ENCODE measurements around the gene DLGAP4.

DLGAP4 gene

DNA sequence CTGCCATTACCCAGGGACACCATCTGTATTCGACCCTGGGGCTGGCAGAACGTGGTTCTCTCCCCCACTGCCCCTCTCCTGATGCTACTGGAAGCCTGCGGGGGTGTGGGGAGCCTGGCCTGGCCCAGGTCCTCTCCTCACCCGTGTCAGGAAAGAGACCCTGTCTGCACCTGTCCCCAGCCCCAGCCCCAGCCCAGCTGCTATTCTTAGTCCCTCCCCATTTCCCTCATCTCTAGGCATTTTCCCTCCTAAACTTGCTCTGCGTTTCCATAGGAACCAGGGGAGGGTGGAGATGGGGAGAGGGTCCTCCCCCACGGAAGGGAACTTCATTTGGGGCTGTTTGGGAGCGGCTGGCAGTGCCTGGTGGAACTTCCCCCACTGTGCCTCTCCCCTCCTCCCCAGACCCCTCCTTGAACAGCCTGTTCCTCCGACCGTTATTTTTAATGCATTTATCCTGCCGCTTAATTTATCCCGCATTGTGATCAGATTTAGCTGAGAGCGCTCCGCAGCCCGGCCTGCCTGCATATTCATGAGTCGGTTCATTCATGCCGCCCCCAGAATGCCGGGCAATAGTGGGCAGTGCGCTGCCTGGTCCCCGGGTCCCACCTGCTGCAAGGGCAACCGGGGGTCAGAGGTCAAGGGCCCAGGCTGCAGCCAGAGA is 31.8 kb upstream of the DLGAP4 start:
- peak in 30 of 56 donors; percentile 10 to 79 (median 47) for DNase-seq

DNA sequence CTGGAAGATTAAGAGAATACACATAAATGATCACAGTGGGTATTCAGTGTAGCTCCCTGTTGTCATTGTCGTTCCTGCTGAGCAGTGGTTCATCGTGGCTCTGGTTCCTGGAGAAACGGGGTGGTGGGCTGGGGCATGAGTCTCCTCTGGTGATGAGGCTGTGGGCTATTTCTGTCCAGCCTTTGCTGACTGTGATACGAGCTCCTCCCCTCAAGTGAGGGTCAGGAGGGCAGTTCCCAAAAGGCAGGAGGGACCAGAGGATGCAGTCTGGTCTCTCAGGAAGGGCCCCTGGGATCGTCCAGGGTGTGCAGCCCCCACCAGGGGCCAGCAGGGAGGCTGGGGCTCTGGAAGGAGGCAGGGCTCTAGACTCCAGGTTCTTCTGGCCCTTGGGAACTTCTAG is 31.1 kb upstream of the DLGAP4 start:
- no peak for DNase-seq

DNA sequence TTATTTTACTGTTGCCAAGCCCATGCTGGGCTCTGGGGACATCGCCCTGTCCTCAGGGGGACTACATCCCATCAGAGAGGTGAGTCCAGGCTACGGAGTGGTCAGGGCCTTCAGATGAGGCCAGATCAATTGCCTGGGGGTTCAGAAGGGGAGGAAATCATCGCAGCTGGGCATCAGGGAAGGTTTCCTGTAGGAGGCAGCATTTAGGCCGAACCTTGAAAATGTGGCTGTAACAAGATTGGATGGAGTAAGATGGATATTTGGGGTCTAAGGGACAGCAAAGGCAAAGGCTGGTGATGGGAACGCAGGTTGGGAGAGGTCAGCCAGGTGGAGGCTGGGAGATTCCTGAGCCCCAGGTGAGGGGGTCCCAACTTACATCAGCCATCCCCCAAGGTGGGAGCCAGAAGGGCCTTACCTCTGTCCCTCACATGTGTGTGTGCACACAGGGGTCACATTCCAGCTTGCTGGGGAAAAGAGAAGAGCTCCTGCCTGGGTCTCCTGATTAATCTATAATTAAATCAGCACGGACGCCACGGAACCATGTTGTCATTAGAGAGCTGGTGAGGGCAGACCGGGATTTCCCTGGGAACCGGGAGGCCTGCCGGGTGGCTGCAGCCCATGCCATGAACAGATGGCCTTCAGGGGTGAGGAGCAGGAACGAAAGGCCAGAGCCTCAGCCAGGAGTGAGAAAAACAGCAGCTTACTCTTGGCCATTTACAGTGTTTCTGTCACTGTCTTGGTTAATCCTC is 30.5 kb upstream of the DLGAP4 start:
- no peak for DNase-seq

DNA sequence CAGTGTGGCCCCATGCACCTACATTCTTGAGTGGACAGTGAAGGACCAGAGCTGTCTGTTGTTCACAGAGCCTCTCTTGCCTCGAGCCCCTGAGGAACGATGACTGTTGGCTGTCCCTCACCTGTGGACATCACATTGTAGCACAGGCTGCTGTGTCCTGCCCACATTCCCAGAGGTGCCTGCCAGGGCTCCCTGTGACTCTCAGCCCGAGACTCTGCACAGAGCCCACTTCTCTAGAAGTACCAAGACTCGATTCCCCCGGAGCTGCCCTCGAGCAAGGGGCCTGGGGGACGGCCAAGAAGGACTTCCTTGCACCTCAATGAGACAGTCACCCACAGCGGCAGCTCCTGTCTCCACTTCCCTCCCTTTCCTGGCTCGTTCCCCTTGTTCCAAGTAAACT is 28.6 kb upstream of the DLGAP4 start:
- no peak for DNase-seq

DNA sequence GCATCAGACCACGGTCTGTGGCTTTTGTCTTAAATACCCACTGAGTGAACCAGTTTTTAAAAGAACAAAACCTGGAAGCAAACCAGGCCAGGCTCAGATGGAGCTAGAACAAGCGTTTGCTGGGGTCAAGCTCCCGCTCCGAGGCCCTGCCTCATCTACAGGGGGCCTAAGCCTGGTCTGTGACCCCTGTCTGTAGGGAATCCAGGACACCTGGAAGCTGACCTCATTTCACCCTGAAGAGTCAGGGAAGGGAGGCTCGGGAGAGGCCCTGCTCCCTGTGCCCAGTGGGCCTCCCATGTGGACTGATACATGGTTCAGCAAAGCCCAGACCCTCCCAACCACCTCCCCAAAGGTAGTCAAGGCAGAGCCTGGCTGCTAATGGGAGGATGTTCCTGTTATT is 26.8 kb upstream of the DLGAP4 start:
- no peak for DNase-seq

DNA sequence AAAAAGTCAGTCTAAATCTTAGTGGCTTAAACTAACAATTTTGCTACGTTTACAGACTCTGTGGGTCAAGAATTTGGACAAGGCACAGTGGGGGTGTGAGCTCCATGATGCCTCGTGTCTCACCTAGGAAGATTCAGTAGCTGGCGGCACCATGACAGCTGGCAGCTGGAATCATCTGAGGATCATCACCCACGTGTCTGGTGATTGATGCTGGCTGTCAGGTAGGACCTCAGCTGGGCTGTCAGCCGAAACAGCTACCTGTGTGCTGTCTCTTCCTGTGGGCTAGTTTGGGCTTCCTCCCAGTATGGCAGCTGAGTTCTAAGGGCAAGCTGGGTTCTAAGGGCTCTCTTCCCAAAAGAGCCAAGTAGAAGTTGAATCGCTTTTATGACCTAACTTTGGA is 26.4 kb upstream of the DLGAP4 start:
- no peak for DNase-seq

DNA sequence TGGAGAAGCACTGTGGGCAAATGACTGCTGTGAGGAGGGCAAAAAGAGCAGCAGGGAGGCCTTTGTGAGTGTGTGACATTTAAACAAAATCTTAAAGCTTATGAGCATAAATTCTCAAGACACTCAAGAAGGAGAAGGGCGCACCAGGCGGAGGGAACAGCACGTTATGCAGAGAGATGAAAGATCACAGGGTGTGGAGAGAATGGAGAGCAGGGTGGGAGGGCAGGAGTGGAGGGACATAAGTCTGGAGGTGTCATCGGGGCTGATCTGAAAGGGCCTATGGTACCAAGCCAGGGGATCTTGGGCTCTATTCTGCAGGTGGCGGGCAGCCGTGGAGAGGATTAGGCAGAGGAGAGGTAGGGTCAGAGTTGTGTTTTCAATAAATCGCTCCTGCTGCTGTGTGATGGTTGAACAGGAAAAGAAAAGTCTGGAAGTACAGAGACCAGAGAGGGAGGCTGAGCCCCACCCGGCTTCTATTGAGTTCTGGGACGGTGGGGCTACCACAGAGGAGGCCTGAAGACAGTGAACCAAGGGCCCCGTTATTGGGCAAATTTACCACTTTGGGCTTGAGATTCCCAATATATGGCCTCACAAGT is 24.3 kb upstream of the DLGAP4 start:
- no peak for DNase-seq

DNA sequence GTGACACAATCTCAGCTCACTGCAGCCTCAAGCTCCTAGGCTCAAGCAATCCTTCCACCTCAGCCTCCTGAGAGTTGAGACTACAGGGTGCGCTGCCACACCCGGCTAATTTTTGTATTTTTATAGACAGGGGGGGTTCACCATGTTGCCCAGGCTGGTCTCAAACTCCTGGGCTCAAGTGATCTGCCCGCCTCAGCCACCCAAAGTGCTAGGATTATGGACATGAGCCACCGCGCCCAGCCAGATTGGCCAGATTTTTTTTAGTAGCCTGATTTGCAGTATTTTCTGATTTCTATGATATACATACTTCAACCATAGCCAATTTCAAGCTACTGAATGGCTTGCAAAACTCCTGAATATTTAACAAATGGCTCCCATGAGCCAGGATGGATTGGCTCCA is 21.4 kb upstream of the DLGAP4 start:
- DNase-seq = no peak

DNA sequence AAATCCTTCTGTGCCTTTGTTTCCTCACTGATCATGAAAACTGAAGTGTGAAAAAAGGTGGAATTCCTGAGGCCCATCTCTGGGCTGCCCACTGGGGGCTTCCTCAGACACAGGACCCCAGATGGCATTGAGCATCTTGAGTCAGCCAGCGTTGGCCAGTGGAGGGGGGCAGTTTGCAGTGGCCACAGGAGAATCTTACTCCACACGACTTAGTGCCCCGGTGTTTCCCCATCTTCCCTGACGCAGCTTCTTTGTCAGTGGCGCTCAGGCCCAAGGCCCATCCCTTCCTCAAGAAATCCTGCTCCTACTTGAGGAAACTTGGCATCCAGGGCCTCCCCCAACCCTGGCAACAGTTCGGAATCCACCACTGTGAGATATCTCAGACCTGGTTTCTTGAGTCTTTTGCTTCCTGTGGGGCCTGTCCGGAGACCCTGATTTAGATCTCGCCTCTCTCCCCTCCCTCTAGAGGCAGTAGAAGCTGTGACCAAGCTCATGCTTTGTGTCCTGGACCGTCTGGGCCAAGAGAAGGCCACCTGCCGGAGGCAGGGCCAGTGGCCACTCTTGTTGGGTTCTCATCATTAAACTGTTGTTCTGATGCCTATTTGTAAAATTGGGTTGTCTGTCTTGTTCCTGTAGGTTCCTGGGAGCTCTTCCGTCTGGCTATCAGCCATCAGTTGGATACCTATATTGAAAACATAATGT is 20.2 kb upstream of the DLGAP4 start:
- DNase-seq = no peak

DNA sequence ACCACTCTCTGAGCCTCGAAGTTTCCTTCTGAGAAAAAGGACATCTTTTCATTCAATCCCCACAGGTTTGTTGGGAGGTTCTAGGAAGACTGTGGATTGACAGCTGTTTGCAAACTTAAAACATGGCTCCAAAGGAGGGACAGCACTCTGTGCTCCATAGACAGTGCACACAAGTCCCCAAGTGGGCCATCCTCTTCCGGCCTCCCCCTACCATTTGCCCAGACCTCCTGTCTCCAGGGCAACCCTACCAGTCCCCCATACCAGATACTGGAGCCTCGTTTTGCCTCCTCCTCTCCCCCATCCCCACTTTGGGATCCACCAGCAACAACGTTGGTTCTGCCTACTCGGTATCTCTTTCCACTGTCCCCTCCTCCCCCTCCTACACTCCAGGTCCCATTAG is 8.5 kb upstream of the DLGAP4 start:
- no peak for DNase-seq

DNA sequence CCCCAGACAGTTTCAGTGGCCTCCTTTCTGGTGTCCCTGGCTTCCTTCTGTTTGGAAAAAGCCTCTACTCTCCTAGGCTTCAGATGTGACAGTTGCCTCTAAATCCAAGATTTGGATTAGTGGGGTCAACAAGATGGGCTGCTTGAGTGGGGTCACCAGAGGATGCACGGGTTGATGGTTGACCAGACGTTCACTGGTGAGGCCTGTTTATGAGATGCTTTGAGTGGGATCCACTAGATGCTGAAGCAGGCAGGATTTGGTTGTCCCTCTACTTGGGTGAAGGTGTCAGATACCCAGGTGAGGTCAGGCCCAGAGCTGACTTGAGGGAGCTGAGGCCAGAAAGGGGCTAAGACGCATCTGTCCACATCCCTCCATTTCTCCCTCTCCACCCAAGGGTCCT is 8.1 kb upstream of the DLGAP4 start:
- no peak for DNase-seq

DNA sequence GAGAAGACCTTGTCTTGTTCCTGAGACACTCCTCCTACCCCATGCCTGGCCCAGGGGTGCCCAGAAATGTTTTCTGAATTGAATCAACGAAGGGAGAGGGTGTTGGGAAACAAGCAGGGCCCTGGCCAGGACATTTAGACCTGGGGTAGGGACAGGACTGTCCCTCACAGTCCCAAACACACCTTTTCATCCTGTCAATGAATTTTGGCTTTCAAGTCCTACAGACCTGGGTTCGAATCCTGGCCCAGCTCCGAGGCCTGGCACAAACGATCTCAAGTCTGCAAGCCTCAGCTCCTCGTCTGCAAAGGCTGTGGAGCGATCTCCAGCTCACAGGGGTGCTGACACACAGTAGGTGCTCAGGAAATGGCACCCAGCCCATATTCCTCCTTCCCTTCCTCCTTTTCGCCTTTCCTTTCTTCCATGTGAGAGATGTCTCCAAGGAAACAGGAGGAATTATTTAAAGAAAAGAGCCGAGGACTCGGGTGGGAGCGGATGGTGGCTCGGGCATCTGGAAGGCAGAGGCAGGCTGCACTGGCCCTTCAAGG is 7.3 kb upstream of the DLGAP4 start:
- no peak for DNase-seq

DNA sequence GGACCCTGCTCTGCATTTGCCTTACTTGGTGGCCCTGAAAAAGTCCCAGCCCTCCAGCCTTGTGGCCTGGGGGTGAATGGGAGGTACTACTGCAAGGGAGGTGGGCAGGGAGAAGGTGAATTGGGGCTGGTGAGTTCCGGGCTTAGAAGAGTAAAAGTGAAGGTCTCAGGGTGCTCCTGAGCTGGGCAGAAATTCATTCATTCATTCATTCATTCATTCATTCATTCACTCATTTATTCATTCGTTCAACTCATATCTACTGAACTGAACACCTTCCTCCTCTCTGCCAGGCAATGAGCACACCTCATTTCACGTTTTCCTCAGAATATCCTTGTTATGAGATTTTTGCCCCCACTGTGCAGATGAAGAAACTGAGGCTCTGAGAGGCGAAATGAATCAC is 6.7 kb upstream of the DLGAP4 start:
- no peak for DNase-seq

DNA sequence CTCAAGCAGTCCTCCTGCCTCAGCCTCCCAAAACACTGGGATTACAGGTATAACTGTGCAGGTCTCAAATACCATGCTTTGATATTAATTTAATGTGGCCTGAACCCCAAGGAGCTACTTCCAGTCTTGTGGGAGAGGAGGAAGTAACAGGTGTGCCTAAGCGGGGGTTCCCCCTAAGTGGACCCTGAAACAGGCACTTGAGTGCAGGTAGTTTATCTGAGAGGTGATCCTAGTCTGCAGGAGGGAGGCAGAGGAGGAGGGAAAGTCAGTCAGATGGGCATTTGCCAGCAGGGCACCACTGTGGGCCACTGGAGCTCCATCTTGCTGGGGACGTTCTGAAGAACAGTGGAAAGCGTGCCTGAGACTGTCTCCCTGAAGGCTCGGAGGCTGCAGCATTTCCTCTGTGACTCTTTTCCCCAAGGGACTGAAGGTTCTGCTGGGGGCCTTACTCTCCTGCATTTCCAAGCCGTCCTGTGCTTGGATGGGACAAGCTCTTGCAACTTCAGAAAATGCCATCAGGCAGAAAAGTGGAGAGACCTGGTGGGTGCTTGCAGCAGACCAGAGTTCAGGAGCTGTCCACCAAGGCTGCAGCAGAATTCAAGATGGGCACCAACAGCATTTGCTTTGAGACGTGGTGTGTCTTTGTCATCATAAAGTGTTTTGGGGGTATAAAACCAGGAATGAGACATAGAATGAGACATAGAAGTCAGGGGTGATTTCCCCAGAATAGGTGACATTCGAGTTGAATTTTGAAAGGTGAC is 4.6 kb upstream of the DLGAP4 start:
- no peak for DNase-seq

DNA sequence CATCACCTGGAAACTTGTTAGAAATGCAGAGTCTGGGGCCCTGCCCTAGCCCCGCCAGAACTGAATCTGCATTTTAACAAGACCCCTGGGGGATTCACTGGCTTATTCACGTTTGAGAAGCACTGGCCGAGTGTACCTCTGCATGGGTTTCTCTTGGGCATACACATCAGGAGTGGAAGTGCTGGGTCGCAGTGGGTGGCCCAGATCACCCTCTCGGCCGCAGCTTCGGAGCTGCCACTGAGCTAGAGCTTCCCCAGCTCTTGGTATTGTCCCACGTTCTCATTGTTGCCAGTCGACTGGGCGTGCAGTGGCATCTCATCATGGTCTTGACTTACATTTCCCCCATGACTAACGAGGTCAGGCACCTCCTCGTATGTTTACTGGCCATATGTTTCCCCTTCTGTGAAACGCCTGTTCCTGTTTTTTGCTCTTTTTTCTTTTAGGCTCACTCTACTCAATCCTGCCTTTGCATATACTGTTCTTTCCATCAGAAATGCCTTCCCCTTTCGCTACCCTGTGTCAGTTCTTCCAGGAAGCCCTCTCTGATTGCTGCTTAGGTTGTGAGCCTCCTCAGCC is 3.0 kb upstream of the DLGAP4 start:
- DNase-seq = no peak

DNA sequence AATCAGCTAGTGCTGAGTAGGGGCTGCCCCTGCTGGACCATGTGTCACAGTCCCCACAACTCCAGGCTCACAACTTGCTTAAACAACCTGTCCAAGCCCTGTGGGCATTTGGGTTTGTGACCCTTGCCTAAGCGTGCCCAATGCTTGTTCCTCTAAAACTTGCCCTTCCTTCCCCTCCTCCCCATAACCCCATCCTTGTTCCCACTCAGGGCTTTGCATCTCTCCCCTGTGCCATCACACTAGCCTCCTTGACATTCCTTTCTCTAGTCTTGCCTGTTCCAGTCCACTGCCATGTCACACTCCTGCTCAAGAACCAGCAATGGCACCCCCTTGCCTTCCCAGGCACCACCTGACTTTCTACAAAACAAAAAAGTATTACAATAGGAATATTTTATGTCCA is 2.3 kb upstream of the DLGAP4 start:
- DNase-seq = no peak

DNA sequence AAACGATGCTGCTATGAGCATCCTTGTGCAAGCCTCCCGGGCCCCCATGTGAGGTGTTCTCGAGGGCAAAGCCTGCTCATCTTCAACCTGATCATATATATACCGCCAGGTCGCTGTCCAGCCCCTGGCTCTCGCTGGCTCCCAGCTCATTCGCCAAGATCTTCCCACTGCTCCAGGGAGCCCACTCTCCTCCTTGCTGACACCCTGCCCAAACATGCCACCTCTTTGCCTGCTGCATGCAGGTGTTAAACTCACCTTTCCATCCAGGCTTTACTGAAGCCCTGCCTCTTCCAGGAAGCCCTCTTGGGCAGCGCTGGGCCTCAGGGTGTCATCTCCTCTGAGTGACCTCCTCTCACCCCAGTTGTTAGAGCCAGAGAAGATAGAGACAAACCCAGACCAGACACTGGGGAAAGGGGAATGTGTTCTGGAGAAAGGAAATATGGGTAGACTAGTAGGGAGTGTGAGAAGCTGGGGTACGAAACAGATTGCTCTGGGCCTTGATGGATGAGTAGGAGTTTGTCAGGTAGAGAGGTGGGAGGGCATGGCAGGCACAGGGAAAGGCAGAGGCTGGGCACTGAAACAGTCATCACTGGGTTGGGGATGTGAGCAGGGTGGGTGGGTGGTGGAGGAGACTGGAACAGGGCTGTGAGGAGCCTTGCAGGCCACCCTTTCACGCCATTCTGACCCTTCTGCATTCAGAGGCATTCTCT is 1.2 kb upstream of the DLGAP4 start:
- DNase-seq = peak in 3 of 56 donors; percentile 11 to 27 (median 25)

DNA sequence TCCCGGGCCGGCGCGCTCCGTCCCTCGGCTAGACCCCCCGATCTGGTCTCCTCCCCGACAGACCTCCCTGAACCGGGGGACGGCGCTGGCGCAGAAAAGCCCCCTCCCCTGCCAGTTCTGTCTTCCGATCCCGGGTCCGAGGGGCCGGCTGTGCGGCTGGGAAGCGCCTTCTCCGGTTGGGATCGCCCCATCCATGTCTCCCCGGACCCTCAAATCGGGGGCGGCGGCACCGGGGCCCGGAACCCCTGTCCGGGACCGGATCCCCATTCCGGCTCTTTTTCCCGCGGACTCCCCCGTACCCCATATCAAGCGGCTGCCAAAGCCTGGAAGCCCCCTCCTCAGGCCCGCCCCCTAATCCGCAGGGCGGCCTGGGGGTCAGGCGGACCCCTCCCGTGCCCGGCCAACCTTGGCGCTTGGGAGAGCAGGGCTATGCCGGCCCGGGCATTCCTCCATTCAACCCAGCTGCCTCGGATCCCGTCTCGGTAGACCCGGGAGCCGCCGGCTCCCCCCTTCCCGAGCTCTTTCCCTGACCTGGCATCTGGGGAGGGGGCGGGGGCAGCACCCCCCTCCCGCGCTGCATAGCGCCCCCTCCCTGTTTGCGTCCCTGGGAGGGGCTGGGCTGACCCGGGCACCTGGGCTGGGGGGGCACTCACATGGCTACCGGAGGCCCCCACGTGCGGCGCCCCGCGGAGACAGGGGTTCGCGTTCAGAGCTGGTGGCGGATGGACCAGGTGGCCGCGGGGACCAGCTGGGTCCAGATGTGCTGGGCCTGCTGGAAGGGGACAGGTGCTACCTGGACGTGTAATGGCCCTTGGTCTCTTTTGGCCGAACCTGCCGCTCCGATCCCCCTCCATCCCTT is 643 bp downstream of the DLGAP4 start:
- DNase-seq = no peak

Measured in nucleus accumbens (tissue), 56 donors.